ENCODE measurements around the gene KCNJ18. TPM values are rescaled to one million over a fixed set of nuclear protein-coding genes. Genes with fewer than 3 reads are reported as not detected.
"Not testable (repeated sequence)": the region's sequence is repeated elsewhere in the genome, so short reads cannot be mapped to it uniquely, and the experiment has no call there.

Gene KCNJ18
- total RNA-seq, 1 donor from 2014 or later = not detected

- Histone ChIP-seq H3K27me3 (no peaks in the 10 kb centered on the region), H3K36me3 (no peaks in the 10 kb centered on the region), H3K9me3 (no peaks in the 10 kb centered on the region), H3K27ac (no peak overlapping the region), H3K4me3 (no peak overlapping the region), H3K4me1 (no peaks in the 10 kb centered on the region)
- no peak for ATAC-seq
- intact Hi-C loops (cut with DNase I) = no loop called here
- DNase-seq = no peak
- TF ChIP-seq CTCF (IDR thresholded peaks at IDR 0.05) = no peak
Observed at GRCh38 chr17:21742326-21742725, 50.0 kb downstream of the KCNJ18 start.

- intact Hi-C loops (cut with DNase I); H3K27me3 ChIP-seq; H3K4me1 ChIP-seq; ATAC-seq; DNase-seq; H3K9me3 ChIP-seq; H3K4me3 ChIP-seq; H3K27ac ChIP-seq; H3K36me3 ChIP-seq: not testable (repeated sequence)
Observed at GRCh38 chr17:21744151-21744550, 51.8 kb downstream of the KCNJ18 start.

- H3K9me3 ChIP-seq; H3K27me3 ChIP-seq; H3K4me1 ChIP-seq; DNase-seq; ATAC-seq; H3K36me3 ChIP-seq; H3K27ac ChIP-seq; H3K4me3 ChIP-seq; intact Hi-C loops (cut with DNase I): not testable (repeated sequence)
Observed at GRCh38 chr17:21744621-21745020, 52.3 kb downstream of the KCNJ18 start.

- H3K4me1 ChIP-seq; H3K27ac ChIP-seq; H3K9me3 ChIP-seq; DNase-seq; H3K36me3 ChIP-seq; H3K27me3 ChIP-seq; H3K4me3 ChIP-seq; intact Hi-C loops (cut with DNase I); ATAC-seq: not testable (repeated sequence)
Observed at GRCh38 chr17:21745385-21746054, 53.2 kb downstream of the KCNJ18 start.

- H3K9me3 ChIP-seq; ATAC-seq; H3K4me1 ChIP-seq; intact Hi-C loops (cut with DNase I); H3K4me3 ChIP-seq; H3K36me3 ChIP-seq; H3K27ac ChIP-seq; DNase-seq; H3K27me3 ChIP-seq: not testable (repeated sequence)
Observed at GRCh38 chr17:21746415-21746814, 54.1 kb downstream of the KCNJ18 start.

GRCh38 chr17:21747195-21747915 is 55.0 kb downstream of the KCNJ18 start:
- ATAC-seq; H3K4me3 ChIP-seq; H3K4me1 ChIP-seq; H3K27me3 ChIP-seq; DNase-seq; H3K27ac ChIP-seq; intact Hi-C loops (cut with DNase I); H3K9me3 ChIP-seq; H3K36me3 ChIP-seq: not testable (repeated sequence)

GRCh38 chr17:21748686-21749085 is 56.4 kb downstream of the KCNJ18 start:
- intact Hi-C loops (cut with DNase I); ATAC-seq; H3K4me3 ChIP-seq; H3K27me3 ChIP-seq; H3K9me3 ChIP-seq; H3K27ac ChIP-seq; H3K4me1 ChIP-seq; H3K36me3 ChIP-seq; DNase-seq: not testable (repeated sequence)

- not testable (repeated sequence) for ATAC-seq, H3K4me3 ChIP-seq
Observed at GRCh38 chr17:21749696-21750531, 57.6 kb downstream of the KCNJ18 start.

GRCh38 chr17:21751111-21751510 is 58.8 kb downstream of the KCNJ18 start:
- H3K27ac ChIP-seq; H3K27me3 ChIP-seq; ATAC-seq; intact Hi-C loops (cut with DNase I); H3K4me3 ChIP-seq; DNase-seq; H3K9me3 ChIP-seq; H3K4me1 ChIP-seq; H3K36me3 ChIP-seq: not testable (repeated sequence)

More at GRCh38 chr17:21749696-21750531, 57.6 kb downstream of the KCNJ18 start:
- H3K4me1 ChIP-seq; H3K9me3 ChIP-seq; H3K36me3 ChIP-seq; H3K27me3 ChIP-seq; DNase-seq; H3K27ac ChIP-seq; intact Hi-C loops (cut with DNase I): not testable (repeated sequence)

Measured in upper lobe of right lung (tissue), 1 donor.